Sigmoid colon (tissue), 7 donors: ENCODE data around the gene SLC39A11. TPM values are rescaled to one million over a fixed set of nuclear protein-coding genes. Genes with fewer than 3 reads are reported as not detected.

Source experiments
- DNase-seq: peaks from one replicate; pipeline ENCODE4 v3.0.0-alpha.2; 2019
- H3K27ac ChIP-seq, 4 donors: fragments of 200-600 bp; sonication (generic); one replicate each; pipeline ENCODE4 v1.5.1; 2016 to 2019; ENCODE audit warnings: mild to moderate bottlenecking in 1 of 4
- H3K27me3 ChIP-seq, 3 donors: fragments of 200-600 bp; sonication (generic); one replicate each; pipeline ENCODE4 v1.5.1; 2019; ENCODE audit warnings: mild to moderate bottlenecking in 1 of 3
- H3K36me3 ChIP-seq, 4 donors: fragments of 200-600 bp; sonication (generic); one replicate each; pipeline ENCODE4 v1.5.1; 2016 to 2019
- H3K4me1 ChIP-seq, 4 donors: fragments of 200-600 bp; sonication (generic); one replicate each; pipeline ENCODE4 v1.5.1; 2017 to 2019
- H3K4me3 ChIP-seq, 4 donors: fragments of 200-600 bp; sonication (generic); one replicate each; pipeline ENCODE4 v1.5.1; 2017 to 2019; ENCODE audit warnings: mild to moderate bottlenecking in 2 of 4, moderate library complexity in 1 of 4
- H3K9me3 ChIP-seq, 4 donors: fragments of 200-600 bp in 3 of 4; sonication (generic) in 3 of 4; one replicate each; pipeline versions ENCODE4 v1.5.1 to v1.6.1; 2013 to 2019
- CTCF ChIP-seq, 4 experiments: fragments of 450-650 bp in 3 of 4; fragments of 200-600 bp in 1 of 4; IDR thresholded peaks; one replicate each; pipeline ENCODE4 v1.5.1; 2016 to 2019; ENCODE audit warnings: antibody characterized with exemption in 4 of 4, mild to moderate bottlenecking in 3 of 4, moderate library complexity in 2 of 4
- EP300 ChIP-seq, 4 donors: sonication (generic); formaldehyde crosslinking; IDR thresholded peaks; one replicate each; pipeline ENCODE4 v1.6.1; 2017; ENCODE audit warnings: antibody characterized with exemption in 4 of 4
- POLR2A ChIP-seq, 2 donors: fragments of 450-650 bp; IDR thresholded peaks; one replicate each; pipeline ENCODE4 v1.6.1; 2016; ENCODE audit warnings: antibody characterized with exemption in 2 of 2, mild to moderate bottlenecking in 2 of 2, moderate library complexity in 2 of 2
- POLR2AphosphoS5 ChIP-seq, 4 donors: sonication (generic); formaldehyde crosslinking; IDR thresholded peaks; one replicate each; pipeline ENCODE4 v1.6.1; 2017; ENCODE audit warnings: antibody characterized with exemption in 4 of 4
- WGBS, 2 donors: extraction: QIAGEN DNeasy Blood & Tissue Kit; methylation state at CpG; one replicate each; pipeline ENCODE4 v1.1.7; 2013; 5-methylcytosine and 5-hydroxymethylcytosine counted together
- intact Hi-C: fragments of 100-400 bp; cut with DNase I; formaldehyde crosslinking; loops from one replicate; pipeline ENCODE4 v1.15.1; 2023
- polyA plus RNA-seq, 3 donors: library from polyadenylated mRNA; stranded (reverse); fragments of 200-250 nt; gene quantifications; one replicate each; pipeline ENCODE4 v1.2.3, GENCODE V29; 2013
- total RNA-seq, 4 donors: library from RNA; depleted of rRNA; stranded (reverse); fragments of >200 nt; gene quantifications; one replicate each; pipeline ENCODE4 v1.1.0, GENCODE V29; 2016
- donor health status: healthy with polysubstance abuse.
- donor health status: Bipolar disorder and iron deficiency.
- donor health status: healthy.

The SLC39A11 gene
- total and polyA plus RNA-seq, 7 donors = 7.6 to 16.4 (median 8.4) TPM

- Histone ChIP-seq H3K4me1 (no peaks in the 10 kb centered on the region), H3K36me3 (no peaks in the 10 kb centered on the region), H3K9me3 (no peaks in the 10 kb centered on the region), H3K27ac (no peak overlapping the region), H3K27me3 (no peaks in the 10 kb centered on the region), H3K4me3 (no peak overlapping the region)
- DNase-seq = no peak
- TF ChIP-seq CTCF (IDR thresholded peaks at IDR 0.05) (no peak), EP300 (IDR thresholded peaks at IDR 0.05) (no peak), POLR2A (IDR thresholded peaks at IDR 0.05) (no peak), POLR2AphosphoS5 (IDR thresholded peaks at IDR 0.05) (no peak)
- intact Hi-C loops = no loop called here
- WGBS, 2 donors = 97% methylated on average over 11 of the region's 11 CpGs
Measured at GRCh38 chr17:72648702-72649101, 443.8 kb downstream of the SLC39A11 start.

- H3K27me3 ChIP-seq = peaks cover 0 to 2% (median 0%) of the 10 kb centered on the region in 3 donors
- WGBS, 2 donors = 83 to 91% methylated on average over 2 of the region's 2 CpGs
- intact Hi-C loops = no loop called here
- TF ChIP-seq EP300 (IDR thresholded peaks at IDR 0.05) (no peak), POLR2A (IDR thresholded peaks at IDR 0.05) (no peak), POLR2AphosphoS5 (IDR thresholded peaks at IDR 0.05) (no peak), CTCF (IDR thresholded peaks at IDR 0.05) (no peak)
- H3K4me3 ChIP-seq = no peak overlapping the region
- DNase-seq = no peak
- H3K36me3 ChIP-seq = no peaks in the 10 kb centered on the region
- H3K4me1 ChIP-seq = no peaks in the 10 kb centered on the region
- no peak overlapping the region for H3K27ac ChIP-seq
- H3K9me3 ChIP-seq = no peaks in the 10 kb centered on the region
Measured at GRCh38 chr17:72646176-72646575, 446.3 kb downstream of the SLC39A11 start.

GRCh38 chr17:72644492-72644891 is 448.0 kb downstream of the SLC39A11 start:
- Histone ChIP-seq H3K4me1 (no peaks in the 10 kb centered on the region), H3K4me3 (no peak overlapping the region), H3K27ac (no peak overlapping the region), H3K9me3 (no peaks in the 10 kb centered on the region), H3K27me3 (peaks cover 0 to 6% (median 0%) of the 10 kb centered on the region in 3 donors), H3K36me3 (no peaks in the 10 kb centered on the region)
- no peak for TF ChIP-seq CTCF (IDR thresholded peaks at IDR 0.05)
- TF ChIP-seq EP300 (IDR thresholded peaks at IDR 0.05) = no peak
- no peak for TF ChIP-seq POLR2AphosphoS5 (IDR thresholded peaks at IDR 0.05)
- no peak for TF ChIP-seq POLR2A (IDR thresholded peaks at IDR 0.05)
- WGBS, 2 donors = 87 to 96% methylated on average over 4 of the region's 4 CpGs
- intact Hi-C loops = no loop called here
- no peak for DNase-seq

- TF ChIP-seq POLR2A (IDR thresholded peaks at IDR 0.05) = no peak
- no peak for TF ChIP-seq POLR2AphosphoS5 (IDR thresholded peaks at IDR 0.05)
- Histone ChIP-seq H3K4me3 (no peak overlapping the region), H3K27ac (no peak overlapping the region), H3K27me3 (peaks cover 0 to 6% (median 0%) of the 10 kb centered on the region in 3 donors), H3K4me1 (no peaks in the 10 kb centered on the region), H3K36me3 (no peaks in the 10 kb centered on the region), H3K9me3 (no peaks in the 10 kb centered on the region)
- 85 to 86% methylated on average over 4 of the region's 4 CpGs for WGBS, 2 donors
- intact Hi-C loops = no loop called here
- no peak for DNase-seq
Measured at GRCh38 chr17:72643575-72644216, 448.8 kb downstream of the SLC39A11 start.

GRCh38 chr17:72642720-72643119 is 449.8 kb downstream of the SLC39A11 start:
- Histone ChIP-seq H3K36me3 (no peaks in the 10 kb centered on the region), H3K9me3 (no peaks in the 10 kb centered on the region), H3K27me3 (peaks cover 0 to 6% (median 0%) of the 10 kb centered on the region in 3 donors), H3K4me1 (no peaks in the 10 kb centered on the region), H3K4me3 (no peak overlapping the region), H3K27ac (no peak overlapping the region)
- DNase-seq = no peak
- WGBS, 2 donors = 86 to 95% methylated on average over 7 of the region's 7 CpGs
- TF ChIP-seq POLR2A (IDR thresholded peaks at IDR 0.05) (no peak), EP300 (IDR thresholded peaks at IDR 0.05) (no peak), POLR2AphosphoS5 (IDR thresholded peaks at IDR 0.05) (no peak), CTCF (IDR thresholded peaks at IDR 0.05) (no peak)
- intact Hi-C loops = no loop called here
